HEK293 (cell line): ENCODE measurements around the gene UGGT2.

Experiments used
- CTCF ChIA-PET: fragments of 350-600 bp; formaldehyde crosslinking; extraction: SDS; loops from one replicate; lab custom pipeline; 2021; ENCODE audit warnings: antibody characterized with exemption; lab: Yijun Ruan, JAX
- POLR2A ChIA-PET: fragments of 300-600 bp; formaldehyde crosslinking; extraction: SDS; loops from one replicate; lab custom pipeline; 2020; ENCODE audit warnings: antibody characterized with exemption, inconsistent platforms; lab: Yijun Ruan, JAX
- H3K27ac ChIP-seq: fragments of 200-500 bp; sonication (Bioruptor generic); 2 replicates; pipeline ENCODE4 v1.5.1; 2014; ENCODE audit warnings: low read depth, low read length, control low read depth, inconsistent platforms; ENCODE audit errors: extremely low read depth
- H3K36me3 ChIP-seq, 2 experiments: fragments of 200-500 bp in 1 of 2; sonication (Bioruptor generic) in 1 of 2; 1 replicate in 1 of 2; 2 replicates in 1 of 2; pipeline ENCODE4 v1.5.1; 2014 to 2017; ENCODE audit warnings: inconsistent platforms in 2 of 2, low read length in 2 of 2; ENCODE audit not compliant: control insufficient read depth in 2 of 2, insufficient read depth in 1 of 2
- H3K4me1 ChIP-seq: fragments of 200-500 bp; sonication (Bioruptor generic); 2 replicates; pipeline ENCODE4 v1.5.1; 2014; ENCODE audit warnings: mild to moderate bottlenecking, low read length, inconsistent platforms; ENCODE audit not compliant: control insufficient read depth, insufficient read depth
- H3K4me3 ChIP-seq: 2 replicates; pipeline ENCODE4 v1.5.1; 2011; ENCODE audit warnings: low read depth, mild to moderate bottlenecking, control low read depth, low read length, moderate library complexity
- H3K9me3 ChIP-seq: fragments of 200-500 bp; sonication (Bioruptor generic); 2 replicates; pipeline ENCODE4 v1.5.1; 2014; ENCODE audit warnings: low read depth, low read length, inconsistent platforms; ENCODE audit not compliant: control insufficient read depth, insufficient read depth
- GLIS2 ChIP-seq: fragments of 450-650 bp; formaldehyde crosslinking; IDR thresholded peaks from 2 replicates; pipeline ENCODE4 v1.5.1; 2016; ENCODE audit warnings: missing biosample characterization, missing genetic modification characterization
- KLF10 ChIP-seq: fragments of 450-650 bp; IDR thresholded peaks from 2 replicates; pipeline ENCODE4 v1.5.1; 2018; ENCODE audit warnings: missing biosample characterization, mild to moderate bottlenecking, missing genetic modification characterization
- KLF9 ChIP-seq: fragments of 450-650 bp; formaldehyde crosslinking; IDR thresholded peaks from 2 replicates; pipeline ENCODE4 v1.5.1; 2016; ENCODE audit warnings: missing biosample characterization, missing genetic modification characterization, low read depth
- REPIN1 ChIP-seq: fragments of 450-650 bp; formaldehyde crosslinking; IDR thresholded peaks from 2 replicates; pipeline ENCODE4 v1.5.1; 2017; ENCODE audit warnings: missing biosample characterization, missing genetic modification characterization, low read depth
- ZBTB48 ChIP-seq: fragments of 450-650 bp; formaldehyde crosslinking; IDR thresholded peaks from 2 replicates; pipeline ENCODE4 v1.5.1; 2016; ENCODE audit warnings: missing biosample characterization, missing genetic modification characterization
- ZNF114 ChIP-seq: fragments of 450-650 bp; formaldehyde crosslinking; IDR thresholded peaks from 2 replicates; pipeline ENCODE4 v1.5.0; 2017; ENCODE audit warnings: missing biosample characterization, missing genetic modification characterization
- ZNF324 ChIP-seq: fragments of 450-650 bp; formaldehyde crosslinking; IDR thresholded peaks from 2 replicates; pipeline ENCODE4 v1.5.1; 2016; ENCODE audit warnings: missing biosample characterization, missing genetic modification characterization
- ZNF341 ChIP-seq: fragments of 450-650 bp; formaldehyde crosslinking; IDR thresholded peaks from 2 replicates; pipeline ENCODE4; 2016; ENCODE audit warnings: low read depth, missing biosample characterization, missing genetic modification characterization
- ZNF48 ChIP-seq: fragments of 450-650 bp; formaldehyde crosslinking; IDR thresholded peaks from 2 replicates; pipeline ENCODE4 v1.5.1; 2016; ENCODE audit warnings: missing biosample characterization, missing genetic modification characterization
- ZNF561 ChIP-seq: fragments of 450-650 bp; IDR thresholded peaks from 2 replicates; pipeline ENCODE4 v1.5.1; 2018; ENCODE audit warnings: missing biosample characterization, missing genetic modification characterization, borderline replicate concordance
- ZNF596 ChIP-seq: fragments of 450-650 bp; IDR thresholded peaks from 2 replicates; pipeline ENCODE4 v1.5.0; 2018; ENCODE audit warnings: missing biosample characterization, mild to moderate bottlenecking, missing genetic modification characterization, moderate library complexity
- ZNF610 ChIP-seq: fragments of 450-650 bp; formaldehyde crosslinking; IDR thresholded peaks from 2 replicates; pipeline ENCODE4 v1.5.1; 2016; ENCODE audit warnings: missing biosample characterization, missing genetic modification characterization, borderline replicate concordance
- ZNF626 ChIP-seq: fragments of 450-650 bp; sonication (Bioruptor Pico); formaldehyde crosslinking; IDR thresholded peaks from 2 replicates; pipeline ENCODE4 v1.5.1; 2018; ENCODE audit warnings: missing biosample characterization, missing genetic modification characterization, inconsistent platforms
- ZNF837 ChIP-seq: fragments of 450-650 bp; formaldehyde crosslinking; IDR thresholded peaks from 2 replicates; pipeline ENCODE4 v1.5.1; 2016; ENCODE audit warnings: missing biosample characterization, missing genetic modification characterization
- ZSCAN23 ChIP-seq: fragments of 450-650 bp; formaldehyde crosslinking; IDR thresholded peaks from 2 replicates; pipeline ENCODE4 v1.5.1; 2016; ENCODE audit warnings: missing biosample characterization, missing genetic modification characterization
- ZSCAN30 ChIP-seq: fragments of 450-650 bp; IDR thresholded peaks from 2 replicates; pipeline ENCODE4 v1.5.1; 2018; ENCODE audit warnings: missing biosample characterization, mild to moderate bottlenecking, missing genetic modification characterization, moderate library complexity
- TF ChIP-seq, protein P1 (sequence below): fragments of 450-650 bp; formaldehyde crosslinking; IDR thresholded peaks from 2 replicates; pipeline ENCODE4 v1.5.1; 2016; ENCODE audit warnings: missing biosample characterization, missing genetic modification characterization
- TF ChIP-seq, protein P2 (sequence below): fragments of 450-650 bp; formaldehyde crosslinking; IDR thresholded peaks from 2 replicates; pipeline ENCODE4 v1.5.1; 2017; ENCODE audit warnings: missing biosample characterization, missing genetic modification characterization
- TF ChIP-seq, protein P3 (sequence below): fragments of 450-650 bp; formaldehyde crosslinking; IDR thresholded peaks from 2 replicates; pipeline ENCODE4 v1.5.1; 2017; ENCODE audit warnings: missing biosample characterization, missing genetic modification characterization
- TF ChIP-seq, protein P4 (sequence below): fragments of 450-650 bp; formaldehyde crosslinking; IDR thresholded peaks from 2 replicates; pipeline ENCODE4 v1.5.1; 2016; ENCODE audit warnings: missing biosample characterization, missing genetic modification characterization

UGGT2 gene

DNA sequence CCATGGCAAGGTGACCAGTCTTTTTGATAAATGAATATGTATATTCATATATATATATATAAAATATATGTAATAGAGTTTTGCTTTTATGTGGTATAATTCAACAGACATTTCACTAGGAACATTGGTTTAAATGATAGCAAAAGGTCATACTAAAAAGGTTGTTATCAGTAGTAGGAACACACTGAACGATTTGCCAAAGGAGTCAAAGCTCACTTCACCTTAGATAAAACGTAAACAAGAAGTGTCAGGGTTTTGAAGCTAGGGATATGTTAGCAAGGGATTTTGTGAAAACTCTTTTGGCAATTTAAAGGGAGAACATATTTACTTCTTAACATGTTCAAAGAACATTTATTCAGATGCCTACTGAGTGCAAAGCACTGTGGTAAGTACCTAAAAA lies 28.7 kb upstream of the UGGT2 start:
- Histone ChIP-seq H3K4me3 (no peak overlapping the region), H3K4me1 (no peaks in the 10 kb centered on the region), H3K9me3 (no peaks in the 10 kb centered on the region), H3K36me3 (no peaks in the 10 kb centered on the region), H3K27ac (no peak overlapping the region)
- ChIA-PET CTCF (no interaction called here), POLR2A (no interaction called here)
- TF ChIP-seq ZNF626 (tag by site-specific recombination) (no peak), ZSCAN30 (tag by site-specific recombination) (no peak), ZNF114 (tag by site-specific recombination) (no peak), KLF9 (no peak), ZNF324 (tag by site-specific recombination) (no peak), ZNF48 (tag by site-specific recombination) (no peak), REPIN1 (tag by site-specific recombination) (no peak)
- TF ChIP-seq, protein P1, sequence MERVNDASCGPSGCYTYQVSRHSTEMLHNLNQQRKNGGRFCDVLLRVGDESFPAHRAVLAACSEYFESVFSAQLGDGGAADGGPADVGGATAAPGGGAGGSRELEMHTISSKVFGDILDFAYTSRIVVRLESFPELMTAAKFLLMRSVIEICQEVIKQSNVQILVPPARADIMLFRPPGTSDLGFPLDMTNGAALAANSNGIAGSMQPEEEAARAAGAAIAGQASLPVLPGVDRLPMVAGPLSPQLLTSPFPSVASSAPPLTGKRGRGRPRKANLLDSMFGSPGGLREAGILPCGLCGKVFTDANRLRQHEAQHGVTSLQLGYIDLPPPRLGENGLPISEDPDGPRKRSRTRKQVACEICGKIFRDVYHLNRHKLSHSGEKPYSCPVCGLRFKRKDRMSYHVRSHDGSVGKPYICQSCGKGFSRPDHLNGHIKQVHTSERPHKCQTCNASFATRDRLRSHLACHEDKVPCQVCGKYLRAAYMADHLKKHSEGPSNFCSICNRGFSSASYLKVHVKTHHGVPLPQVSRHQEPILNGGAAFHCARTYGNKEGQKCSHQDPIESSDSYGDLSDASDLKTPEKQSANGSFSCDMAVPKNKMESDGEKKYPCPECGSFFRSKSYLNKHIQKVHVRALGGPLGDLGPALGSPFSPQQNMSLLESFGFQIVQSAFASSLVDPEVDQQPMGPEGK (tag by site-specific recombination): no peak

DNA sequence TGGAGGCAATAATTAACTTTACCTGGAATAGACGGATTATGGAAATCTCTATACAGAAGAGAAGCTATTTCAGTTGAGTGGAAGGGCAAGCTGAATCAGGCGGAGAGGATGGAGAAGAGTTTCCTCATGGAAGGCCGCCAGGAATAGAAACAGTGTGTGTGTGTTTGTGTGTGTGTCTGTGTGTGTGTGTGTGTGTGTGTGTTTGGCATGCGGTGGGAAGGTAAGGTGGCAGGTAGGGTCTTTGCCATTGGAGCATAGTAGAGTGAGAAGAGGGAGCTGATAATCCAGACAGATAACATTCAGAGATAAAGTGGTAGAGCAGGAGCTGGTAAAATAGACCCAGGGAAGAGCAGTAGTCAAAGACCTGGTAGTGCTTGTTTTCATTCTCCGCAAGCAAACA lies 27.5 kb upstream of the UGGT2 start:
- POLR2A ChIA-PET: no interaction called here
- CTCF ChIA-PET: interaction anchor here (0.5 to 1.1 kb wide), 2 partner anchors 23 to 66 kb away, joined by 3 to 4 read pairs; no protein-coding TSS in a partner anchor

DNA sequence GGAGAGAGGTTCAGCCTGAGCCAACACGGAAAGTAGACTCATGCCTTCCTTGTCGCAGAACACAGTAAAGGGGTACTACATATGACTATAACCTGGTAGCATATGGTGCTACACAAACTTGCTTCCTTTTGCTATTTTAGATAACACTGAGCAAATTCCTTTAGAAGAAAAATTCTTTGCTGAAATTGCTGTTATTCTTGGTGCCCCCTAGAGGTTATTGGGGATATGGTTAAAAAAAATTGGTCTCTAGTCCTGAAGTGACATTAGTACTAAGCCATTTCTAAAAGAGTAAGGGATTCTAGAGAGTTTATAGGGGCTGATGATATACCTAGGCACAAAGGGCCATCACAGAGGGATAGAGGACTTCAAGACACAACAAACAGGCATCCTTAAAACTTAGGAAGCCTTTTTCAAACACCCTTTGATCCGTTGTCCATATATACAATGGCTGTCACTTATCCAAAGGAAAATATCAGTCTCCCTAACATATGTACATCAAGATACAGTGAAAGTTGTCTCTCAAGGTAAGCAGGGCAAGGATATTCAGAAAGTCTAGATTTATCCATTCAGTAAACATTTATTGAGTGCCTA lies 22.8 kb upstream of the UGGT2 start:
- no peak overlapping the region for H3K27ac ChIP-seq
- POLR2A ChIA-PET: no interaction called here

More for the DNA sequence above, 27.5 kb upstream of the UGGT2 start:
- Histone ChIP-seq H3K4me3 (no peak overlapping the region), H3K27ac (no peak overlapping the region), H3K4me1 (no peaks in the 10 kb centered on the region), H3K36me3 (no peaks in the 10 kb centered on the region), H3K9me3 (no peaks in the 10 kb centered on the region)
- TF ChIP-seq ZNF610 (tag by site-specific recombination) (no peak), ZNF596 (tag by site-specific recombination) (no peak)
- TF ChIP-seq, protein P1 (tag by site-specific recombination): no peak
- TF ChIP-seq, protein P2, sequence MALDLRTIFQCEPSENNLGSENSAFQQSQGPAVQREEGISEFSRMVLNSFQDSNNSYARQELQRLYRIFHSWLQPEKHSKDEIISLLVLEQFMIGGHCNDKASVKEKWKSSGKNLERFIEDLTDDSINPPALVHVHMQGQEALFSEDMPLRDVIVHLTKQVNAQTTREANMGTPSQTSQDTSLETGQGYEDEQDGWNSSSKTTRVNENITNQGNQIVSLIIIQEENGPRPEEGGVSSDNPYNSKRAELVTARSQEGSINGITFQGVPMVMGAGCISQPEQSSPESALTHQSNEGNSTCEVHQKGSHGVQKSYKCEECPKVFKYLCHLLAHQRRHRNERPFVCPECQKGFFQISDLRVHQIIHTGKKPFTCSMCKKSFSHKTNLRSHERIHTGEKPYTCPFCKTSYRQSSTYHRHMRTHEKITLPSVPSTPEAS (tag by site-specific recombination): peak; percentile 61; the same call in 1 of the 2 replicates

More for the DNA sequence above, 22.8 kb upstream of the UGGT2 start:
- H3K9me3 ChIP-seq: no peaks in the 10 kb centered on the region
- TF ChIP-seq ZBTB48 (tag by site-specific recombination): no peak
- TF ChIP-seq, protein P3, sequence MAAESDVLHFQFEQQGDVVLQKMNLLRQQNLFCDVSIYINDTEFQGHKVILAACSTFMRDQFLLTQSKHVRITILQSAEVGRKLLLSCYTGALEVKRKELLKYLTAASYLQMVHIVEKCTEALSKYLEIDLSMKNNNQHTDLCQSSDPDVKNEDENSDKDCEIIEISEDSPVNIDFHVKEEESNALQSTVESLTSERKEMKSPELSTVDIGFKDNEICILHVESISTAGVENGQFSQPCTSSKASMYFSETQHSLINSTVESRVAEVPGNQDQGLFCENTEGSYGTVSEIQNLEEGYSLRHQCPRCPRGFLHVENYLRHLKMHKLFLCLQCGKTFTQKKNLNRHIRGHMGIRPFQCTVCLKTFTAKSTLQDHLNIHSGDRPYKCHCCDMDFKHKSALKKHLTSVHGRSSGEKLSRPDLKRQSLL (tag by site-specific recombination): no peak
- TF ChIP-seq ZNF561 (tag by site-specific recombination): no peak
- no peak for TF ChIP-seq ZNF48 (tag by site-specific recombination)
- TF ChIP-seq, protein P4, sequence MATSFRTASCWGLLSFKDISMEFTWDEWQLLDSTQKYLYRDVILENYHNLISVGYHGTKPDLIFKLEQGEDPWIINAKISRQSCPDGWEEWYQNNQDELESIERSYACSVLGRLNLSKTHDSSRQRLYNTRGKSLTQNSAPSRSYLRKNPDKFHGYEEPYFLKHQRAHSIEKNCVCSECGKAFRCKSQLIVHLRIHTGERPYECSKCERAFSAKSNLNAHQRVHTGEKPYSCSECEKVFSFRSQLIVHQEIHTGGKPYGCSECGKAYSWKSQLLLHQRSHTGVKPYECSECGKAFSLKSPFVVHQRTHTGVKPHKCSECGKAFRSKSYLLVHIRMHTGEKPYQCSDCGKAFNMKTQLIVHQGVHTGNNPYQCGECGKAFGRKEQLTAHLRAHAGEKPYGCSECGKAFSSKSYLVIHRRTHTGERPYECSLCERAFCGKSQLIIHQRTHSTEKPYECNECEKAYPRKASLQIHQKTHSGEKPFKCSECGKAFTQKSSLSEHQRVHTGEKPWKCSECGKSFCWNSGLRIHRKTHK (tag by site-specific recombination): no peak
- no peak for TF ChIP-seq KLF10 (tag by site-specific recombination)
- TF ChIP-seq ZNF341 (tag by site-specific recombination): no peak
- TF ChIP-seq ZNF837 (tag by site-specific recombination): no peak
- TF ChIP-seq ZSCAN23: no peak
- TF ChIP-seq GLIS2 (tag by site-specific recombination): no peak
- no peak for TF ChIP-seq ZNF324 (tag by site-specific recombination)
- CTCF ChIA-PET: interaction anchor here (0.7 to 1.3 kb wide), 3 partner anchors 9 to 224 kb away, joined by 3 to 4 read pairs (median 4); no protein-coding TSS in a partner anchor
- no peak overlapping the region for H3K4me3 ChIP-seq
- H3K36me3 ChIP-seq: no peaks in the 10 kb centered on the region
- H3K4me1 ChIP-seq: no peaks in the 10 kb centered on the region
